ENCODE results near the gene PUS7. TPM values are rescaled to one million over a fixed set of nuclear protein-coding genes. Genes with fewer than 3 reads are reported as not detected.
"Not testable (repeated sequence)": the region's sequence is repeated elsewhere in the genome, so short reads cannot be mapped to it uniquely, and the experiment has no call there.

The PUS7 gene
- total RNA-seq, 1 donor from 2014 or later, result 16.9 TPM

GRCh38 chr7:105502173-105502572 is 19.9 kb downstream of the PUS7 start:
- DNase-seq (ENCODE audit: low spot score), result no peak

GRCh38 chr7:105497016-105497415 is 25.1 kb downstream of the PUS7 start:
- no peak for DNase-seq (ENCODE audit: low spot score)

- no peak for DNase-seq (ENCODE audit: low spot score)
Observed at GRCh38 chr7:105496521-105496920, 25.6 kb downstream of the PUS7 start.

GRCh38 chr7:105493923-105494315 is 28.2 kb downstream of the PUS7 start:
- DNase-seq (ENCODE audit: low spot score), result no peak

- no peak for DNase-seq (ENCODE audit: low spot score)
Observed at GRCh38 chr7:105493196-105493922, 28.7 kb downstream of the PUS7 start.

GRCh38 chr7:105489409-105489808 is 32.7 kb downstream of the PUS7 start:
- no peak for DNase-seq (ENCODE audit: low spot score)

GRCh38 chr7:105487579-105488571 is 34.2 kb downstream of the PUS7 start:
- no peak for DNase-seq (ENCODE audit: low spot score)

GRCh38 chr7:105480931-105481330 is 41.1 kb downstream of the PUS7 start:
- DNase-seq (ENCODE audit: low spot score), result no peak

GRCh38 chr7:105478606-105479005 is 43.5 kb downstream of the PUS7 start:
- DNase-seq (ENCODE audit: low spot score), result no peak

- DNase-seq (ENCODE audit: low spot score), result no peak
Observed at GRCh38 chr7:105477908-105478307, 44.2 kb downstream of the PUS7 start.

- DNase-seq (ENCODE audit: low spot score), result no peak
Observed at GRCh38 chr7:105474045-105474444, 48.0 kb downstream of the PUS7 start.

- DNase-seq (ENCODE audit: low spot score), result no peak
Observed at GRCh38 chr7:105473163-105473562, 48.9 kb downstream of the PUS7 start.

GRCh38 chr7:105470846-105471245 is 51.2 kb downstream of the PUS7 start:
- no peak for DNase-seq (ENCODE audit: low spot score)

- no peak for DNase-seq (ENCODE audit: low spot score)
Observed at GRCh38 chr7:105470090-105470489, 52.0 kb downstream of the PUS7 start.

GRCh38 chr7:105462765-105463420 is 59.2 kb downstream of the PUS7 start:
- no peak for DNase-seq (ENCODE audit: low spot score)

- no peak for DNase-seq (ENCODE audit: low spot score)
Observed at GRCh38 chr7:105461518-105461917, 60.6 kb downstream of the PUS7 start.

GRCh38 chr7:105457619-105458225 is 64.3 kb downstream of the PUS7 start:
- DNase-seq (ENCODE audit: low spot score), result no peak

- no peak for DNase-seq (ENCODE audit: low spot score)
Observed at GRCh38 chr7:105454921-105455320, 67.2 kb downstream of the PUS7 start.

- no peak for DNase-seq (ENCODE audit: low spot score)
Observed at GRCh38 chr7:105454095-105454747, 67.8 kb downstream of the PUS7 start.

GRCh38 chr7:105452085-105452484 is 70.0 kb downstream of the PUS7 start:
- DNase-seq (ENCODE audit: low spot score), result no peak

- not testable (repeated sequence) for DNase-seq (ENCODE audit: low spot score)
Observed at GRCh38 chr7:105450870-105451269, 71.2 kb downstream of the PUS7 start.

Data from mesenteric fat pad (tissue), 1 donor.